ENCODE measurements around the gene ATXN8OS. TPM values are rescaled to one million over a fixed set of nuclear protein-coding genes. Genes with fewer than 3 reads are reported as not detected.
"Not testable (repeated sequence)": the region's sequence is repeated elsewhere in the genome, so short reads cannot be mapped to it uniquely, and the experiment has no call there.

Gene ATXN8OS
- total RNA-seq, 6 experiments from 2014 or later = not detected

GRCh38 chr13:70108356-70109105 is 905 bp downstream of the ATXN8OS start, which contains the start of gene KLHL1:
KLHL1 (minus strand) TSS chr13:70108452; CDS start chr13:70107699, 753 bp downstream.
- Histone ChIP-seq H3K36me3 (no peaks in the 10 kb centered on the region), H3K4me3 (no peak within 1 kb of the TSS), H3K4me1 (no peaks in the 10 kb centered on the region), H3K27me3 (no peaks in the 10 kb centered on the region), H3K27ac (no peak within 1 kb of the TSS), H3K9me3 (no peaks in the 10 kb centered on the region)
- TF ChIP-seq, protein P1, sequence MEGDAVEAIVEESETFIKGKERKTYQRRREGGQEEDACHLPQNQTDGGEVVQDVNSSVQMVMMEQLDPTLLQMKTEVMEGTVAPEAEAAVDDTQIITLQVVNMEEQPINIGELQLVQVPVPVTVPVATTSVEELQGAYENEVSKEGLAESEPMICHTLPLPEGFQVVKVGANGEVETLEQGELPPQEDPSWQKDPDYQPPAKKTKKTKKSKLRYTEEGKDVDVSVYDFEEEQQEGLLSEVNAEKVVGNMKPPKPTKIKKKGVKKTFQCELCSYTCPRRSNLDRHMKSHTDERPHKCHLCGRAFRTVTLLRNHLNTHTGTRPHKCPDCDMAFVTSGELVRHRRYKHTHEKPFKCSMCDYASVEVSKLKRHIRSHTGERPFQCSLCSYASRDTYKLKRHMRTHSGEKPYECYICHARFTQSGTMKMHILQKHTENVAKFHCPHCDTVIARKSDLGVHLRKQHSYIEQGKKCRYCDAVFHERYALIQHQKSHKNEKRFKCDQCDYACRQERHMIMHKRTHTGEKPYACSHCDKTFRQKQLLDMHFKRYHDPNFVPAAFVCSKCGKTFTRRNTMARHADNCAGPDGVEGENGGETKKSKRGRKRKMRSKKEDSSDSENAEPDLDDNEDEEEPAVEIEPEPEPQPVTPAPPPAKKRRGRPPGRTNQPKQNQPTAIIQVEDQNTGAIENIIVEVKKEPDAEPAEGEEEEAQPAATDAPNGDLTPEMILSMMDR (IDR thresholded peaks at IDR 0.05) = no peak
- no peak for TF ChIP-seq POLR2A (IDR thresholded peaks at IDR 0.05)
- no peak for ATAC-seq
- intact Hi-C loops (cut with DNase I) = no loop called here
- WGBS (ENCODE audit: insufficient coverage, low coverage, low lambda C conversion rate, missing lambda C conversion rate) = 35% methylated on average over 18 of the region's 18 CpGs
- DNase-seq = no peak

DNA sequence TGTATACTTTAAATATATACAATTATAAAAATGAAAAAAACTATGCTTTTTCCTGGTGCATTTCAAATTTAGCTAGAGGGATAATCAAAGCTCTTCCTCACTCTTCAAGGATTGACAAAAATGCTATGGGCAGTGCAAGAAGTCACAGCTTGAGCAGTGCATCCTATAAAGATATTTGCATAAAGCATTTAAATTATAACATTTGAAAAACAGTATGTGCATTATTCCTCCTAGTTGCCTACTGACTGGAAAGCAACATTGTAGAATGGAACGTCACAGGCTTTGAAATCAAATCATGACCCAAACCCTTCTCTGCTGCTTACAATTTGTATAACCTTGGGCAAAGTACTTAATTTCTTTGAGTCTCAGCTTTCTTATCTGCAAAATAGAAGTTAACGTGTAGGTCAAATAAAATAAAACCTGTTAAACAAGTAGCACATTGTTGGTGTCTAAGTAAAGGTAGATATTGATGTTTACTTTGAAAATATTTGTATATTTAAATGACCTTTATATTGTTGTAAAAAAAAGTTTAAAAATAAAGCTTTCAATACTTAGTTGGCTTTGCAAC is 9.8 kb downstream of the ATXN8OS start:
- 25% methylated on average over 2 of the region's 2 CpGs for WGBS (ENCODE audit: insufficient coverage, low coverage, low lambda C conversion rate, missing lambda C conversion rate)
- no peak for TF ChIP-seq POLR2A (IDR thresholded peaks at IDR 0.05)
- TF ChIP-seq, protein P1 (IDR thresholded peaks at IDR 0.05) = no peak
- intact Hi-C loops (cut with DNase I) = no loop called here

DNA sequence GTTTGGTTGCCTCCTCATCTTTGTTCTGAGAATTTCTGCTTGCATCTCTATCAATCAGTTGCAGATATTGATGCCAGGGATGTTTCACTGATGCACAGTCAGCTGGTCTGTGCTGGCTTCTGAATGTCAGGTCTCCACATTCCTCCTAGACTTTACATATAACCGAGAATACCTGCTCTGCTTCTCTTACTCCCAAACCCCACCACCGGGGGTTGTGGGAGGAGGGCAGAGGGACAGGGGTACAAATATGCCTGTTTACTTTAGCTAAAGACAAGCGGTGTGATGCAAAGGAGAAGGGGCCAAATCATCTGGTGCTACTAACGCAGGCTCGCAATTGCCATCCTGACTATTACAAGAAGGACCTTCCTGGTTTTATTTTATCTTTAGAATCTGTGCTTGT is 18.1 kb downstream of the ATXN8OS start:
- Histone ChIP-seq H3K27ac (no peak overlapping the region), H3K4me1 (no peaks in the 10 kb centered on the region), H3K4me3 (no peak overlapping the region), H3K27me3 (no peaks in the 10 kb centered on the region), H3K36me3 (no peaks in the 10 kb centered on the region), H3K9me3 (no peaks in the 10 kb centered on the region)
- DNase-seq (no peak), ATAC-seq (no peak)
- TF ChIP-seq POLR2A (IDR thresholded peaks at IDR 0.05) = no peak
- TF ChIP-seq, protein P1 (IDR thresholded peaks at IDR 0.05) = no peak
- WGBS (ENCODE audit: insufficient coverage, low coverage, low lambda C conversion rate, missing lambda C conversion rate) = 51% methylated on average over 5 of the region's 5 CpGs
- intact Hi-C loops (cut with DNase I) = no loop called here

More for the DNA sequence above, 9.8 kb downstream of the ATXN8OS start:
- Histone ChIP-seq H3K4me3 (no peak overlapping the region), H3K9me3 (no peaks in the 10 kb centered on the region), H3K4me1 (no peaks in the 10 kb centered on the region), H3K27ac (no peak overlapping the region), H3K27me3 (no peaks in the 10 kb centered on the region), H3K36me3 (no peaks in the 10 kb centered on the region)
- ATAC-seq (no peak), DNase-seq (no peak)

DNA sequence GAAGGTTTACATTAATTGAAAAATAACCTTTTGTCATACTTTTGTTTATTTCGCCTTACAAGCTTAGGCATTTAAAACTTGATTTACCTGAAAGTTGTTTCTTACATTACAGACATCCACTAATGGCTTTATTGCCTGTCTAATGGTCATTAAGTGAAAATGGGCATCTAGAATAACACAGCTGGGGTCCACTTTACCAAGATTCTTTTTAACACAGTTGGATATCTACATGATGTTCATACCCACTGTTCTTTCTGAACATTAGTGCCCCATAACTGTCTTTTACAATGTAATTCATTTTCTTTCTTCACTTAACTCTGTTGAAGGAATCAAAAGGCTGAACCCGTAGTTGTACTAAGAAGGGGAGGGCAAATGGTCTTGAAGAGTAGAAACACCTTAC is 20.5 kb downstream of the ATXN8OS start:
- intact Hi-C loops (cut with DNase I) = no loop called here
- ATAC-seq = no peak
- H3K4me3 ChIP-seq = no peak overlapping the region
- no peaks in the 10 kb centered on the region for H3K9me3 ChIP-seq
- no peaks in the 10 kb centered on the region for H3K36me3 ChIP-seq
- H3K4me1 ChIP-seq = no peaks in the 10 kb centered on the region
- DNase-seq = no peak
- TF ChIP-seq, protein P1 (IDR thresholded peaks at IDR 0.05) = no peak
- WGBS (ENCODE audit: insufficient coverage, low coverage, low lambda C conversion rate, missing lambda C conversion rate) = 60% methylated on average over 2 of the region's 2 CpGs
- H3K27me3 ChIP-seq = no peaks in the 10 kb centered on the region
- no peak overlapping the region for H3K27ac ChIP-seq

DNA sequence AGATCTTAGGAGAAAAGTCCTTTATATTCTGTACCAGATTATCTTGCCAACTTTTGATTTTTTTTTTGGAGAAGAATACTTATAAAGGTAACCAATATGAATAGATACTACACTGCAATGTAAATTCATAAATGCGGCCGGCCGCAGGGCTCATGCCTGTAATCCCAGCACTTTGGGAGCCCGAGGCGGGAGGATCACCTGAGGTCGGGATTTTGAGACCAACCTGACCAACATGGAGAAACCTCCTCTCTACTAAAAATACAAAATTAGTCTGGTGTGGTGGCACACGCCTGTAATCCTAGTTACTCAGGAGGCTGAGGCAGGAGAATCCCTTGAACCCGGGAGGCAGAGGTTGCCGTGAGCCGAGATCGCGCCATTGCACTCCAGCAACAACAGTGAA is 35.0 kb downstream of the ATXN8OS start:
- H3K27ac ChIP-seq; H3K4me1 ChIP-seq; ATAC-seq; intact Hi-C loops (cut with DNase I); H3K4me3 ChIP-seq; DNase-seq; H3K27me3 ChIP-seq; H3K36me3 ChIP-seq; H3K9me3 ChIP-seq: not testable (repeated sequence)
- 73% methylated on average over 11 of the region's 12 CpGs for WGBS (ENCODE audit: insufficient coverage, low coverage, low lambda C conversion rate, missing lambda C conversion rate)

Data from right lobe of liver (tissue), 6 donors.